ENCODE results near the gene FMOD.

- TF ChIP-seq CTCF (IDR thresholded peaks at IDR 0.05): no peak
- TF ChIP-seq POLR2A (IDR thresholded peaks at IDR 0.05): no peak
These were observed 34.3 kb downstream of the FMOD start for GRCh38 chr1:203316626-203317093.
